ENCODE measurements around the gene OOEP. TPM values are rescaled to one million over a fixed set of nuclear protein-coding genes. Genes with fewer than 3 reads are reported as not detected.
"Not testable (repeated sequence)": the region's sequence is repeated elsewhere in the genome, so short reads cannot be mapped to it uniquely, and the experiment has no call there.

OOEP gene
- polyA plus RNA-seq, 1 of the 3 experiments (the other 2 are of a cell fraction): not detected

DNA sequence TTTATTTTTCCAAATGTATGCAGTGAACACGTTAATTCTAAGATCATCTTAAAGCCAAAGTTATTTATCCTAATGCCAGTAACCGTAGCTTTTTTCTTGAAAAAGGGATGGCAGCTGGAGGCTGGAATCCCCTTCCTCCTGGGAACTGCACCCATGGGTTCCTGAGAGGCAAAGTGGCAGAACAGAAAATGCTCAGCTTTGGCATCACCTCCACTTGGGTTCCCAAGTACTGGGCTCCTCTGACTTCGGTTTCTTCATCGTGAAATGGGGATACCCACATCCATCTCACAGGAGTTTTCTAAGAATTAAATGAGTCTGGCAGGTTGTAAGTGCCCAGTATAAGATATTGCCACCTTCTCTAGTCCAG, 18.7 kb upstream of the OOEP start:
- no peaks in the 10 kb centered on the region; a peak in 1 of 4 replicates for H3K4me1 ChIP-seq (ENCODE audit: control insufficient read depth in 1 of 2, insufficient read depth in 2 of 2, low read depth in 1 of 2, low read length in 1 of 2)
- H3K9me3 ChIP-seq: no peaks in the 10 kb centered on the region
- H3K9ac ChIP-seq: peak overlapping the region; percentile 50; the same call in 1 of the 2 replicates
- H2AFZ ChIP-seq (ENCODE audit: low read depth): peak overlapping the region; percentile 96
- WGBS (ENCODE audit: low lambda C conversion rate): 56% methylated on average over 4 of the region's 4 CpGs
- no peaks in the 10 kb centered on the region for H3K36me3 ChIP-seq (replicated peaks in 1 of 2; ENCODE audit: control insufficient read depth in 1 of 2, insufficient read depth in 2 of 2, low read length in 1 of 2)
- peak overlapping the region; percentile 84 for H3K4me2 ChIP-seq
- H3K4me3 ChIP-seq (ENCODE audit: low read depth in 2 of 2, low read length in 1 of 2): peak overlapping the region; percentile 47 to 68
- no peaks in the 10 kb centered on the region for H4K20me1 ChIP-seq (ENCODE audit: insufficient read depth)
- H3K27ac ChIP-seq (ENCODE audit: low read depth in 2 of 2, low read length in 1 of 2): no peak overlapping the region
- DNase-seq: no peak
- H3F3A ChIP-seq (replicated peaks; ENCODE audit: insufficient read depth): no peaks in the 10 kb centered on the region
- ChIA-PET CTCF (interaction anchor here (0.8 kb wide), 4 partner anchors 21 to 246 kb away, joined by 3 read pairs; no protein-coding TSS in a partner anchor), POLR2A (no interaction called here)
- TF ChIP-seq TAF1 (IDR thresholded peaks at IDR 0.05; ENCODE audit: borderline replicate concordance, low read depth, low read length): no peak
- no peak for TF ChIP-seq YY1 (IDR thresholded peaks at IDR 0.05; ENCODE audit: low read depth)
- no peak for TF ChIP-seq TEAD4 (IDR thresholded peaks at IDR 0.05; ENCODE audit: borderline replicate concordance, insufficient read depth)
- no peak for TF ChIP-seq RAD21 (IDR thresholded peaks at IDR 0.05; ENCODE audit: low read length)
- TF ChIP-seq, protein P1, sequence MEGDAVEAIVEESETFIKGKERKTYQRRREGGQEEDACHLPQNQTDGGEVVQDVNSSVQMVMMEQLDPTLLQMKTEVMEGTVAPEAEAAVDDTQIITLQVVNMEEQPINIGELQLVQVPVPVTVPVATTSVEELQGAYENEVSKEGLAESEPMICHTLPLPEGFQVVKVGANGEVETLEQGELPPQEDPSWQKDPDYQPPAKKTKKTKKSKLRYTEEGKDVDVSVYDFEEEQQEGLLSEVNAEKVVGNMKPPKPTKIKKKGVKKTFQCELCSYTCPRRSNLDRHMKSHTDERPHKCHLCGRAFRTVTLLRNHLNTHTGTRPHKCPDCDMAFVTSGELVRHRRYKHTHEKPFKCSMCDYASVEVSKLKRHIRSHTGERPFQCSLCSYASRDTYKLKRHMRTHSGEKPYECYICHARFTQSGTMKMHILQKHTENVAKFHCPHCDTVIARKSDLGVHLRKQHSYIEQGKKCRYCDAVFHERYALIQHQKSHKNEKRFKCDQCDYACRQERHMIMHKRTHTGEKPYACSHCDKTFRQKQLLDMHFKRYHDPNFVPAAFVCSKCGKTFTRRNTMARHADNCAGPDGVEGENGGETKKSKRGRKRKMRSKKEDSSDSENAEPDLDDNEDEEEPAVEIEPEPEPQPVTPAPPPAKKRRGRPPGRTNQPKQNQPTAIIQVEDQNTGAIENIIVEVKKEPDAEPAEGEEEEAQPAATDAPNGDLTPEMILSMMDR (IDR thresholded peaks at IDR 0.05): no peak
- no peak for TF ChIP-seq RXRA (IDR thresholded peaks at IDR 0.05; ENCODE audit: borderline replicate concordance, low read depth)
- TF ChIP-seq, protein P2, sequence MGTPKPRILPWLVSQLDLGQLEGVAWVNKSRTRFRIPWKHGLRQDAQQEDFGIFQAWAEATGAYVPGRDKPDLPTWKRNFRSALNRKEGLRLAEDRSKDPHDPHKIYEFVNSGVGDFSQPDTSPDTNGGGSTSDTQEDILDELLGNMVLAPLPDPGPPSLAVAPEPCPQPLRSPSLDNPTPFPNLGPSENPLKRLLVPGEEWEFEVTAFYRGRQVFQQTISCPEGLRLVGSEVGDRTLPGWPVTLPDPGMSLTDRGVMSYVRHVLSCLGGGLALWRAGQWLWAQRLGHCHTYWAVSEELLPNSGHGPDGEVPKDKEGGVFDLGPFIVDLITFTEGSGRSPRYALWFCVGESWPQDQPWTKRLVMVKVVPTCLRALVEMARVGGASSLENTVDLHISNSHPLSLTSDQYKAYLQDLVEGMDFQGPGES (IDR thresholded peaks at IDR 0.05; ENCODE audit: low read depth, low read length): no peak
- no peak for TF ChIP-seq CHD2 (IDR thresholded peaks at IDR 0.05; ENCODE audit: low read length, partially characterized antibody)
- TF ChIP-seq FOXM1 (IDR thresholded peaks at IDR 0.05; ENCODE audit: low read depth): no peak
- TF ChIP-seq, protein P3, sequence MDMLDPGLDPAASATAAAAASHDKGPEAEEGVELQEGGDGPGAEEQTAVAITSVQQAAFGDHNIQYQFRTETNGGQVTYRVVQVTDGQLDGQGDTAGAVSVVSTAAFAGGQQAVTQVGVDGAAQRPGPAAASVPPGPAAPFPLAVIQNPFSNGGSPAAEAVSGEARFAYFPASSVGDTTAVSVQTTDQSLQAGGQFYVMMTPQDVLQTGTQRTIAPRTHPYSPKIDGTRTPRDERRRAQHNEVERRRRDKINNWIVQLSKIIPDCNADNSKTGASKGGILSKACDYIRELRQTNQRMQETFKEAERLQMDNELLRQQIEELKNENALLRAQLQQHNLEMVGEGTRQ (IDR thresholded peaks at IDR 0.05; ENCODE audit: borderline replicate concordance, low read depth, low read length): no peak
- no peak for TF ChIP-seq FOXJ3 (CRISPR knock-in tag; IDR thresholded peaks at IDR 0.05)
- no peaks in the 10 kb centered on the region for H3K9me2 ChIP-seq
- H3K27me3 ChIP-seq (ENCODE audit: insufficient read depth): no peaks in the 10 kb centered on the region
- H3K79me2 ChIP-seq (ENCODE audit: insufficient read depth): no peaks in the 10 kb centered on the region

DNA sequence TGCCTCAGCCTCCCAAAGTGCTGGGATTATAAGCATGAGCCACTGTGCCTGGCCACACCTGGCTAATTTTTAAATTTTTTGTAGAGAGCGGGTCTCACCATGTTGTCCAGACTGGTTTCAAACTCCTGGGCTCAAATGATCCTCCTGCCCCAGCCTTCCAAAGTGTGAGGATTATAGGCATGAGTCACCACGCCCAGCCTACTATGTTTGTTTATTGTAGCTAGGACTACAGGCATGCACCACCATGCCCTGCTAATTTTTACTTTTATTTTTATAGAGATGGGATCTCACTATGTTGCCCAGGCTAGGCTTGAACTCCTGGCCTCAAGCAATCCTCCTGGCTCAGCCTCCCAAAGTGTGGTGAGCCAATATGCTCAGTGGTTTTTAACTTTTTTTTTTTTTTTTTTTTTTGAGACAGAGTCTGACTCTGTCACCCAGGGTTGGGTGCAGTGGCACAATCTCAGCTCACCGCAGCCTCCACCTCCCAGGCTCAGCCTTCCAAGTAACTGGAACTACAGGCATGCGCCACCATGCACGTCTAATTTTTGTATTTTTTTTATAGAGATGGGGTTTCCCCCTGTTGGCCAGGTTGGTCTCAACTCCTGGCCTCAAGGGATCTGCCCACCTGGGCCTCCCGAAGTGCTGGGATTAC, 12.9 kb upstream of the OOEP start:
- POLR2A ChIA-PET: no interaction called here
- TF ChIP-seq, protein P3 (IDR thresholded peaks at IDR 0.05; ENCODE audit: borderline replicate concordance, low read depth, low read length): no peak
- no peak for TF ChIP-seq TAF1 (IDR thresholded peaks at IDR 0.05; ENCODE audit: borderline replicate concordance, low read depth, low read length)
- Histone ChIP-seq H3K4me1 (ENCODE audit: control insufficient read depth in 1 of 2, insufficient read depth in 2 of 2, low read depth in 1 of 2, low read length in 1 of 2) (no peaks in the 10 kb centered on the region), H3K4me3 (ENCODE audit: low read depth in 2 of 2, low read length in 1 of 2) (no peak overlapping the region), H3K36me3 (replicated peaks in 1 of 2; ENCODE audit: control insufficient read depth in 1 of 2, insufficient read depth in 2 of 2, low read length in 1 of 2) (no peaks in the 10 kb centered on the region), H3F3A (replicated peaks; ENCODE audit: insufficient read depth) (no peaks in the 10 kb centered on the region), H3K4me2 (no peak overlapping the region), H3K79me2 (ENCODE audit: insufficient read depth) (no peaks in the 10 kb centered on the region), H3K9me3 (no peaks in the 10 kb centered on the region), H4K20me1 (ENCODE audit: insufficient read depth) (no peaks in the 10 kb centered on the region), H3K27ac (ENCODE audit: low read depth in 2 of 2, low read length in 1 of 2) (no peak overlapping the region), H2AFZ (ENCODE audit: low read depth) (no peak overlapping the region), H3K27me3 (ENCODE audit: insufficient read depth) (no peaks in the 10 kb centered on the region), H3K9ac (no peak overlapping the region), H3K9me2 (no peaks in the 10 kb centered on the region)
- 79% methylated on average over 6 of the region's 6 CpGs for WGBS (ENCODE audit: low lambda C conversion rate)
- no peak for DNase-seq
- CTCF ChIA-PET: no interaction called here

DNA sequence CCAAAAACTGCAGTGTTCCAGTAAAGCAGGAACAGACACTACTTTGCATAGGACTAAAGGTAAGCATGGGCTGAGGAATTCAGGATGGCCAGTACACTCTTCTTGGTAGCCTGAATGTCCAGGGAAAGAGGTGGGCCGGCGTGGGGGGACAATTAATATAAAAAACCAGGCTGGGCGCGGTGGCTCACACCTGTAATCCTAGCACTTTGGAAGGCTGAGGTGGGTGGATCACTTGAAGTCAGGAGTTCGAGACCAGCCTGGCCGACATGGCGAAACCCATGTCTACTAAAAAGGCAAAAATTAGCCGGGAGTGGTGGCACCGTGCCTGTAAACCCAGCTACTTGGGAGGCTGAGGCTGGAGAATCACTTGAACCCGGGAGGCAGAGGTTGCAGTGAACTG, 11.8 kb upstream of the OOEP start:
- H3K9me2 ChIP-seq; H3K36me3 ChIP-seq (replicated peaks in 1 of 2; ENCODE audit: control insufficient read depth in 1 of 2, insufficient read depth in 2 of 2, low read length in 1 of 2); DNase-seq; H3K27me3 ChIP-seq (ENCODE audit: insufficient read depth); H3F3A ChIP-seq (replicated peaks; ENCODE audit: insufficient read depth); CTCF ChIA-PET; H3K9ac ChIP-seq; H3K9me3 ChIP-seq; H2AFZ ChIP-seq (ENCODE audit: low read depth); H3K4me2 ChIP-seq; H3K79me2 ChIP-seq (ENCODE audit: insufficient read depth); H4K20me1 ChIP-seq (ENCODE audit: insufficient read depth); H3K4me1 ChIP-seq (ENCODE audit: control insufficient read depth in 1 of 2, insufficient read depth in 2 of 2, low read depth in 1 of 2, low read length in 1 of 2); POLR2A ChIA-PET; H3K27ac ChIP-seq (ENCODE audit: low read depth in 2 of 2, low read length in 1 of 2); H3K4me3 ChIP-seq (ENCODE audit: low read depth in 2 of 2, low read length in 1 of 2): not testable (repeated sequence)
- WGBS (ENCODE audit: low lambda C conversion rate): 91% methylated on average over 10 of the region's 10 CpGs

Measured in SK-N-SH (cell line).